ENCODE measurements around the gene NPPB. TPM values are rescaled to one million over a fixed set of nuclear protein-coding genes. Genes with fewer than 3 reads are reported as not detected.
A peak's percentile ranks its signal among the peaks of the same experiment; 100 is the strongest.

The NPPB gene
- polyA plus RNA-seq, 1 donor = not detected

GRCh38 chr1:11858158-11858557, 587 bp downstream of the NPPB start:
- DNase-seq = no peak

GRCh38 chr1:11857164-11857851, 1.4 kb downstream of the NPPB start:
- no peak for DNase-seq

- DNase-seq = no peak
Measured at GRCh38 chr1:11856698-11857097, 2.0 kb downstream of the NPPB start.

- no peak for DNase-seq
Measured at GRCh38 chr1:11855430-11855829, 3.3 kb downstream of the NPPB start.

- DNase-seq = no peak
Measured at GRCh38 chr1:11854519-11854918, 4.2 kb downstream of the NPPB start.

- DNase-seq = no peak
Measured at GRCh38 chr1:11851180-11851579, 7.6 kb downstream of the NPPB start.

- no peak for DNase-seq
Measured at GRCh38 chr1:11850156-11850555, 8.6 kb downstream of the NPPB start.

- no peak for DNase-seq
Measured at GRCh38 chr1:11848373-11848700, 10.4 kb downstream of the NPPB start.

- DNase-seq = no peak
Measured at GRCh38 chr1:11847667-11848372, 10.9 kb downstream of the NPPB start, which contains the start of gene NPPA. Gene NPPA (minus strand): TSS chr1:11847783. CDS start chr1:11847684, 99 bp downstream.

GRCh38 chr1:11845641-11846335, 13.0 kb downstream of the NPPB start:
- DNase-seq = peak; percentile 60

GRCh38 chr1:11842154-11843041, 16.3 kb downstream of the NPPB start:
- no peak for DNase-seq

- DNase-seq = no peak
Measured at GRCh38 chr1:11841245-11842153, 17.2 kb downstream of the NPPB start.

- DNase-seq = no peak
Measured at GRCh38 chr1:11839727-11840705, 18.7 kb downstream of the NPPB start.

- DNase-seq = peak; percentile 38
Measured at GRCh38 chr1:11838349-11839272, 20.1 kb downstream of the NPPB start.

- DNase-seq = no peak
Measured at GRCh38 chr1:11837767-11838348, 20.9 kb downstream of the NPPB start.

- DNase-seq = no peak
Measured at GRCh38 chr1:11836955-11837766, 21.6 kb downstream of the NPPB start.
